Metanephros (tissue), 1 donor: ENCODE measurements around the gene TUB. TPM values are rescaled to one million over a fixed set of nuclear protein-coding genes. Genes with fewer than 3 reads are reported as not detected.

Experiments
- total RNA-seq: library from RNA; depleted of rRNA; stranded (reverse); fragments of >200 nt; gene quantifications from one replicate; pipeline ENCODE4 v1.2.3, GENCODE V29; 2014

Gene TUB
- 20.4 TPM for total RNA-seq

GRCh38 chr11:8080674-8081590 is at the start of gene TUB:
Gene TUB, plus strand, starts transcription at chr11:8081211. Its CDS starts 300 bp downstream, at chr11:8081511.

Other genes with a start within 250 kb of the TUB start
- not detected for gene OR10A6, start 149.9 kb upstream of the TUB start, total RNA-seq
- not detected for gene OR10A3, start 139.5 kb upstream of the TUB start, total RNA-seq
- not detected for gene NLRP10, start 115.8 kb upstream of the TUB start, total RNA-seq
- 669 TPM for gene EIF3F, start 93.9 kb upstream of the TUB start, total RNA-seq
- gene RIC3, start 87.8 kb downstream of the TUB start, total RNA-seq: 11.2 TPM
- 0.99 TPM for gene LMO1, start 182.7 kb downstream of the TUB start, total RNA-seq